ENCODE measurements around the gene PERCC1. TPM values are rescaled to one million over a fixed set of nuclear protein-coding genes. Genes with fewer than 3 reads are reported as not detected.

Gene PERCC1
- total and polyA plus RNA-seq, 9 of the 15 experiments (the other 6 are each of a cell fraction or from before 2014, with no cell fraction given) = not detected

- peaks cover 69% of the 10 kb centered on the region; the same call in 2 of the 3 replicates for H3K36me3 ChIP-seq (ENCODE audit: control insufficient read depth, insufficient read depth, low read length)
- no peak overlapping the region for H3K27ac ChIP-seq (ENCODE audit: extremely low read depth, low read depth, low read length)
- FAIRE-seq (no peak), ATAC-seq (no peak), DNase-seq (ENCODE audit: extremely low read depth in 1 of 4, low spot score in 3 of 4) (no peak)
- in situ Hi-C loops (cut with MboI) = no loop called here
- ChIA-PET CTCF (ENCODE audit: low intra/inter-chr PET ratio) (no interaction called here), POLR2A (no interaction called here)
- intact Hi-C loops (cut with micrococcal nuclease) = no loop called here
- H3K4me1 ChIP-seq (replicated peaks in 1 of 2; ENCODE audit: control insufficient read depth in 2 of 2, insufficient read depth in 2 of 2, low read length in 2 of 2) = peaks cover 0 to 47% of the 10 kb centered on the region in 2 experiments; a peak in 2 of 5 replicates
- no peak overlapping the region for H3K4me2 ChIP-seq (ENCODE audit: insufficient read depth, low read length)
- H3K9me3 ChIP-seq (replicated peaks; ENCODE audit: control insufficient read depth, insufficient read depth, low read depth, low read length) = no peaks in the 10 kb centered on the region
- no peaks in the 10 kb centered on the region for H3K27me3 ChIP-seq (ENCODE audit: control insufficient read depth in 2 of 2, insufficient read depth in 2 of 2, low read length in 2 of 2)
- no peaks in the 10 kb centered on the region for H3K79me2 ChIP-seq (ENCODE audit: control insufficient read depth, insufficient read depth, low read length)
- 95% methylated on average over 20 of the region's 30 CpGs for WGBS (ENCODE audit: insufficient coverage, low coverage, missing lambda C conversion rate)
- no TSS peak for BruUV-seq (replicated peaks)
- H2AFZ ChIP-seq (ENCODE audit: low read depth, low read length) = no peak overlapping the region
- no peaks in the 10 kb centered on the region for H3K9me1 ChIP-seq (ENCODE audit: control insufficient read depth, insufficient read depth, low read length)
- H3K4me3 ChIP-seq = no peak overlapping the region
- H4K20me1 ChIP-seq (replicated peaks; ENCODE audit: control insufficient read depth, insufficient read depth, low read length) = no peaks in the 10 kb centered on the region
- no peak overlapping the region for H3K9ac ChIP-seq (ENCODE audit: insufficient read depth in 1 of 2, low read depth in 2 of 2, low read length in 2 of 2)
- TF ChIP-seq ZFPM2 (CRISPR knock-in tag; IDR thresholded peaks at IDR 0.05) (no peak), NRF1 (conservative IDR thresholded peaks at IDR 0.05 in 1 of 2, IDR thresholded peaks at IDR 0.05 in 1 of 2) (no peak), ZNF740 (CRISPR knock-in tag; IDR thresholded peaks at IDR 0.05) (no peak), ZNF740 (tag; IDR thresholded peaks at IDR 0.05) (no peak), PBX2 (CRISPR knock-in tag; IDR thresholded peaks at IDR 0.05; ENCODE audit: low read depth) (no peak), PBX2 (tag; conservative IDR thresholded peaks at IDR 0.05; ENCODE audit: low read depth) (no peak), ZNF197 (CRISPR knock-in tag; IDR thresholded peaks at IDR 0.05; ENCODE audit: low read depth) (no peak), HLTF (IDR thresholded peaks at IDR 0.05) (no peak), TCF15 (CRISPR knock-in tag; IDR thresholded peaks at IDR 0.05) (no peak), AFF4 (CRISPR knock-in tag; IDR thresholded peaks at IDR 0.05) (no peak), HNRNPUL1 (IDR thresholded peaks at IDR 0.05; ENCODE audit: low read length) (no peak), JUN (IDR thresholded peaks at IDR 0.05; ENCODE audit: borderline replicate concordance, low read depth, low read length) (no peak), JUN (CRISPR knock-in tag; IDR thresholded peaks at IDR 0.05; ENCODE audit: borderline replicate concordance) (no peak), NR1H2 (CRISPR knock-in tag; IDR thresholded peaks at IDR 0.05) (no peak), KLF6 (CRISPR knock-in tag; IDR thresholded peaks at IDR 0.05; ENCODE audit: borderline replicate concordance) (no peak)
Observed at GRCh38 chr16:1448536-1449116, 17.7 kb downstream of the PERCC1 start.

All from K562 (cell line).